ENCODE measurements around the gene YIF1B. TPM values are rescaled to one million over a fixed set of nuclear protein-coding genes. Genes with fewer than 3 reads are reported as not detected.

The YIF1B gene
- total and polyA plus RNA-seq, 4 donors: 34.1 to 74.1 (median 42.9) TPM

DNA sequence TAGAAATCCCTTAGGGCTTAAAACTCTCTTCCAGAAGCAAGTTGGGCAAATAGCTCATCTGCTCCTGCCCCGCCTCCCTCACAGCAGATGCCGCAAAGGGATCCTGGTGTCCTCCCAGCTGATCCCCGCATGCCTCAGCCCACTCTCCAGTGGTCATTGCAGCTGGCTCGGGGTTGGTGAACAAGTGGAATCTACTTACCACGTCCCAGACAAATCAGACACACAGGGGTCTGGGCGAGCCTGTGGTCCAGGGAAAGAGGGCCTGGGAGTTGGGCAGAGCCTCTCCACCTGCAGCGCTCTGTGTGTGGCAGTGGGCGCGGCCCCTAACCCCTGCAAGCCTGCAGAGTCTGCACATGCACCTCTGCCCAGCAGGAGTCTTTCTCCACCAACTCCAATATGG lies 22.5 kb downstream of the YIF1B start (continued):
- TF ChIP-seq, protein P1, sequence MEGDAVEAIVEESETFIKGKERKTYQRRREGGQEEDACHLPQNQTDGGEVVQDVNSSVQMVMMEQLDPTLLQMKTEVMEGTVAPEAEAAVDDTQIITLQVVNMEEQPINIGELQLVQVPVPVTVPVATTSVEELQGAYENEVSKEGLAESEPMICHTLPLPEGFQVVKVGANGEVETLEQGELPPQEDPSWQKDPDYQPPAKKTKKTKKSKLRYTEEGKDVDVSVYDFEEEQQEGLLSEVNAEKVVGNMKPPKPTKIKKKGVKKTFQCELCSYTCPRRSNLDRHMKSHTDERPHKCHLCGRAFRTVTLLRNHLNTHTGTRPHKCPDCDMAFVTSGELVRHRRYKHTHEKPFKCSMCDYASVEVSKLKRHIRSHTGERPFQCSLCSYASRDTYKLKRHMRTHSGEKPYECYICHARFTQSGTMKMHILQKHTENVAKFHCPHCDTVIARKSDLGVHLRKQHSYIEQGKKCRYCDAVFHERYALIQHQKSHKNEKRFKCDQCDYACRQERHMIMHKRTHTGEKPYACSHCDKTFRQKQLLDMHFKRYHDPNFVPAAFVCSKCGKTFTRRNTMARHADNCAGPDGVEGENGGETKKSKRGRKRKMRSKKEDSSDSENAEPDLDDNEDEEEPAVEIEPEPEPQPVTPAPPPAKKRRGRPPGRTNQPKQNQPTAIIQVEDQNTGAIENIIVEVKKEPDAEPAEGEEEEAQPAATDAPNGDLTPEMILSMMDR (IDR thresholded peaks at IDR 0.05; ENCODE audit: low read depth, low read length, missing input control): no peak
- TF ChIP-seq HNF4A (conservative IDR thresholded peaks at IDR 0.05) (no peak), EGR1 (IDR thresholded peaks at IDR 0.05; ENCODE audit: low read depth in 2 of 2) (no peak), HNF4G (IDR thresholded peaks at IDR 0.05) (no peak), YY1 (IDR thresholded peaks at IDR 0.05) (no peak), JUND (IDR thresholded peaks at IDR 0.05) (no peak), NR2F2 (IDR thresholded peaks at IDR 0.05) (no peak)

- H3K36me3 ChIP-seq (ENCODE audit: control insufficient read depth in 4 of 4, insufficient read depth in 3 of 4, low read depth in 1 of 4, low read length in 3 of 4): no peaks in the 10 kb centered on the region
- no peak for TF ChIP-seq RAD21 (IDR thresholded peaks at IDR 0.05)
- TF ChIP-seq ATF3 (IDR thresholded peaks at IDR 0.05): no peak
- no peak for TF ChIP-seq FOXA1 (IDR thresholded peaks at IDR 0.05)
- no peak overlapping the region for H3K4me3 ChIP-seq (ENCODE audit: low read depth in 1 of 3, low read length in 3 of 3)
- 86% methylated on average over 15 of the region's 15 CpGs for WGBS
- DNase-seq (ENCODE audit: low spot score): no peak
- H3K4me1 ChIP-seq (ENCODE audit: control insufficient read depth in 4 of 4, insufficient read depth in 4 of 4, low read length in 3 of 4): no peaks in the 10 kb centered on the region
- no peak overlapping the region for H3K9ac ChIP-seq (ENCODE audit: low read depth in 1 of 2, low read length in 2 of 2)
- no peaks in the 10 kb centered on the region for H3K27me3 ChIP-seq (ENCODE audit: control insufficient read depth in 4 of 4, insufficient read depth in 4 of 4, low read length in 3 of 4)
- H3K9me3 ChIP-seq (ENCODE audit: control insufficient read depth in 4 of 4, low read length in 3 of 4): no peaks in the 10 kb centered on the region
- no peak overlapping the region for H3K27ac ChIP-seq (ENCODE audit: low read depth in 1 of 2, low read length in 2 of 2)
Observed at GRCh38 chr19:38291855-38292254, 23.9 kb downstream of the YIF1B start.

- TF ChIP-seq, protein P2, sequence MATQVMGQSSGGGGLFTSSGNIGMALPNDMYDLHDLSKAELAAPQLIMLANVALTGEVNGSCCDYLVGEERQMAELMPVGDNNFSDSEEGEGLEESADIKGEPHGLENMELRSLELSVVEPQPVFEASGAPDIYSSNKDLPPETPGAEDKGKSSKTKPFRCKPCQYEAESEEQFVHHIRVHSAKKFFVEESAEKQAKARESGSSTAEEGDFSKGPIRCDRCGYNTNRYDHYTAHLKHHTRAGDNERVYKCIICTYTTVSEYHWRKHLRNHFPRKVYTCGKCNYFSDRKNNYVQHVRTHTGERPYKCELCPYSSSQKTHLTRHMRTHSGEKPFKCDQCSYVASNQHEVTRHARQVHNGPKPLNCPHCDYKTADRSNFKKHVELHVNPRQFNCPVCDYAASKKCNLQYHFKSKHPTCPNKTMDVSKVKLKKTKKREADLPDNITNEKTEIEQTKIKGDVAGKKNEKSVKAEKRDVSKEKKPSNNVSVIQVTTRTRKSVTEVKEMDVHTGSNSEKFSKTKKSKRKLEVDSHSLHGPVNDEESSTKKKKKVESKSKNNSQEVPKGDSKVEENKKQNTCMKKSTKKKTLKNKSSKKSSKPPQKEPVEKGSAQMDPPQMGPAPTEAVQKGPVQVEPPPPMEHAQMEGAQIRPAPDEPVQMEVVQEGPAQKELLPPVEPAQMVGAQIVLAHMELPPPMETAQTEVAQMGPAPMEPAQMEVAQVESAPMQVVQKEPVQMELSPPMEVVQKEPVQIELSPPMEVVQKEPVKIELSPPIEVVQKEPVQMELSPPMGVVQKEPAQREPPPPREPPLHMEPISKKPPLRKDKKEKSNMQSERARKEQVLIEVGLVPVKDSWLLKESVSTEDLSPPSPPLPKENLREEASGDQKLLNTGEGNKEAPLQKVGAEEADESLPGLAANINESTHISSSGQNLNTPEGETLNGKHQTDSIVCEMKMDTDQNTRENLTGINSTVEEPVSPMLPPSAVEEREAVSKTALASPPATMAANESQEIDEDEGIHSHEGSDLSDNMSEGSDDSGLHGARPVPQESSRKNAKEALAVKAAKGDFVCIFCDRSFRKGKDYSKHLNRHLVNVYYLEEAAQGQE (IDR thresholded peaks at IDR 0.05): no peak
- no peak for TF ChIP-seq YY1 (IDR thresholded peaks at IDR 0.05)
- TF ChIP-seq, protein P3, sequence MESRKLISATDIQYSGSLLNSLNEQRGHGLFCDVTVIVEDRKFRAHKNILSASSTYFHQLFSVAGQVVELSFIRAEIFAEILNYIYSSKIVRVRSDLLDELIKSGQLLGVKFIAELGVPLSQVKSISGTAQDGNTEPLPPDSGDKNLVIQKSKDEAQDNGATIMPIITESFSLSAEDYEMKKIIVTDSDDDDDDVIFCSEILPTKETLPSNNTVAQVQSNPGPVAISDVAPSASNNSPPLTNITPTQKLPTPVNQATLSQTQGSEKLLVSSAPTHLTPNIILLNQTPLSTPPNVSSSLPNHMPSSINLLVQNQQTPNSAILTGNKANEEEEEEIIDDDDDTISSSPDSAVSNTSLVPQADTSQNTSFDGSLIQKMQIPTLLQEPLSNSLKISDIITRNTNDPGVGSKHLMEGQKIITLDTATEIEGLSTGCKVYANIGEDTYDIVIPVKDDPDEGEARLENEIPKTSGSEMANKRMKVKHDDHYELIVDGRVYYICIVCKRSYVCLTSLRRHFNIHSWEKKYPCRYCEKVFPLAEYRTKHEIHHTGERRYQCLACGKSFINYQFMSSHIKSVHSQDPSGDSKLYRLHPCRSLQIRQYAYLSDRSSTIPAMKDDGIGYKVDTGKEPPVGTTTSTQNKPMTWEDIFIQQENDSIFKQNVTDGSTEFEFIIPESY (IDR thresholded peaks at IDR 0.05): no peak
- TF ChIP-seq, protein P4, sequence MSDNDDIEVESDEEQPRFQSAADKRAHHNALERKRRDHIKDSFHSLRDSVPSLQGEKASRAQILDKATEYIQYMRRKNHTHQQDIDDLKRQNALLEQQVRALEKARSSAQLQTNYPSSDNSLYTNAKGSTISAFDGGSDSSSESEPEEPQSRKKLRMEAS (IDR thresholded peaks at IDR 0.05): no peak
- TF ChIP-seq JUND (IDR thresholded peaks at IDR 0.05): no peak
- TF ChIP-seq GABPA (IDR thresholded peaks at IDR 0.05 in 1 of 2, conservative IDR thresholded peaks at IDR 0.05 in 1 of 2): no peak
- no peak for TF ChIP-seq HNF4A (conservative IDR thresholded peaks at IDR 0.05)
- TF ChIP-seq, protein P1 (IDR thresholded peaks at IDR 0.05; ENCODE audit: low read depth, low read length, missing input control): no peak
- no peak for TF ChIP-seq NR2F2 (IDR thresholded peaks at IDR 0.05)
- TF ChIP-seq ATF3 (IDR thresholded peaks at IDR 0.05): no peak
- no peak for TF ChIP-seq FOXA1 (IDR thresholded peaks at IDR 0.05)
- TF ChIP-seq RXRA (IDR thresholded peaks at IDR 0.05): no peak
- no peak for TF ChIP-seq HNF4G (IDR thresholded peaks at IDR 0.05)
- TF ChIP-seq FOXA2 (IDR thresholded peaks at IDR 0.05): no peak
- TF ChIP-seq TAF1 (conservative IDR thresholded peaks at IDR 0.05): no peak
- no peak for TF ChIP-seq RAD21 (IDR thresholded peaks at IDR 0.05)
- no peak for TF ChIP-seq SP1 (IDR thresholded peaks at IDR 0.05)
- no peak for TF ChIP-seq EGR1 (IDR thresholded peaks at IDR 0.05; ENCODE audit: low read depth in 2 of 2)
- no peaks in the 10 kb centered on the region for H3K9me3 ChIP-seq (ENCODE audit: control insufficient read depth in 4 of 4, low read length in 3 of 4)
- no peak overlapping the region for H3K9ac ChIP-seq (ENCODE audit: low read depth in 1 of 2, low read length in 2 of 2)
- 82% methylated on average over 13 of the region's 13 CpGs for WGBS
- H3K4me1 ChIP-seq (ENCODE audit: control insufficient read depth in 4 of 4, insufficient read depth in 4 of 4, low read length in 3 of 4): no peaks in the 10 kb centered on the region
- no peak for DNase-seq (ENCODE audit: low spot score)
- H3K36me3 ChIP-seq (ENCODE audit: control insufficient read depth in 4 of 4, insufficient read depth in 3 of 4, low read depth in 1 of 4, low read length in 3 of 4): no peaks in the 10 kb centered on the region
- no peaks in the 10 kb centered on the region for H3K27me3 ChIP-seq (ENCODE audit: control insufficient read depth in 4 of 4, insufficient read depth in 4 of 4, low read length in 3 of 4)
- no peak overlapping the region for H3K4me3 ChIP-seq (ENCODE audit: low read depth in 1 of 3, low read length in 3 of 3)
- no peak overlapping the region for H3K27ac ChIP-seq (ENCODE audit: low read depth in 1 of 2, low read length in 2 of 2)
Observed at GRCh38 chr19:38290631-38291147, 25.1 kb downstream of the YIF1B start.
